Left lung (tissue), 10 donors: ENCODE data around the gene CASK. TPM values are rescaled to one million over a fixed set of nuclear protein-coding genes. Genes with fewer than 3 reads are reported as not detected.
"Not testable (repeated sequence)": the region's sequence is repeated elsewhere in the genome, so short reads cannot be mapped to it uniquely, and the experiment has no call there.

Source experiments
- ATAC-seq: fragments of 200-7000 bp; cut with Tn5 transposase; one replicate; pipeline ENCODE4 v1.9.1; 2020; ENCODE audit warnings: moderate library complexity
- DNase-seq, 4 donors: peaks; one replicate each; pipeline ENCODE4 v3.0.0-alpha.2; 2013 to 2020
- H3K27ac ChIP-seq, 2 donors: fragments of 200-600 bp; sonication (generic) in 1 of 2; one replicate each; pipeline versions ENCODE4 v1.5.0 to v1.8.0; 2020 to 2021
- H3K27me3 ChIP-seq, 2 donors: fragments of 200-600 bp; sonication (generic) in 1 of 2; one replicate each; pipeline versions ENCODE4 v1.5.0 to v1.8.0; 2020 to 2021
- H3K36me3 ChIP-seq, 2 donors: fragments of 200-600 bp; sonication (generic) in 1 of 2; one replicate each; pipeline versions ENCODE4 v1.5.0 to v1.8.0; 2020 to 2021
- H3K4me1 ChIP-seq, 2 donors: fragments of 200-600 bp; one replicate each; pipeline ENCODE4 v1.8.0; 2021
- H3K4me3 ChIP-seq, 2 donors: fragments of 200-600 bp; sonication (generic) in 1 of 2; one replicate each; pipeline versions ENCODE4 v1.5.0 to v1.8.0; 2020 to 2021; ENCODE audit warnings: mild to moderate bottlenecking in 1 of 2
- H3K9me3 ChIP-seq, 2 donors: fragments of 200-600 bp; sonication (generic) in 1 of 2; one replicate each; pipeline versions ENCODE4 v1.5.0 to v1.8.0; 2020 to 2021
- CTCF ChIP-seq, 2 donors: fragments of 200-600 bp; sonication (generic) in 1 of 2; IDR thresholded peaks; one replicate each; pipeline versions ENCODE4 v1.5.0 to v1.8.0; 2021; ENCODE audit warnings: antibody characterized with exemption in 2 of 2
- intact Hi-C, 2 donors: fragments of 100-400 bp; cut with DNase I; formaldehyde crosslinking; loops; one replicate each; pipeline versions ENCODE4 v1.11.2 to v1.14.2; 2022
- polyA plus RNA-seq, 6 donors: library from polyadenylated mRNA; unstranded; fragments of 120-200 nt; gene quantifications; one replicate each; pipeline ENCODE4 v1.2.1, GENCODE V29; 2013; ENCODE audit not compliant: insufficient read length in 6 of 6
- total RNA-seq, 2 donors: library from RNA; stranded (reverse); fragmentation: NEBNext Ultra II Directional; extraction: Animal tissue kit (Norgen Biotek cat#: 25700); gene quantifications; one replicate each; pipeline ENCODE4 v1.2.1, GENCODE V29; 2021
- donor health status: DM: no; HTN: yes; CAD: no.
- donor health status: DM: no; HTN: no; CAD: no.

CASK gene
- total and polyA plus RNA-seq, 8 donors, result 48.2 to 70.7 (median 56.9) TPM

GRCh38 chrX:41684138-41684537 is 239.2 kb downstream of the CASK start:
- intact Hi-C loops, result no loop called here
- Histone ChIP-seq H3K27ac (no peak overlapping the region), H3K4me3 (no peak overlapping the region), H3K9me3 (no peaks in the 10 kb centered on the region), H3K27me3 (no peaks in the 10 kb centered on the region), H3K36me3 (no peaks in the 10 kb centered on the region), H3K4me1 (no peaks in the 10 kb centered on the region)
- no peak for TF ChIP-seq CTCF (IDR thresholded peaks at IDR 0.05)
- DNase-seq (no peak), ATAC-seq (no peak)

GRCh38 chrX:41677183-41678060 is 245.9 kb downstream of the CASK start:
- Histone ChIP-seq H3K9me3 (no peaks in the 10 kb centered on the region), H3K4me1 (no peaks in the 10 kb centered on the region), H3K36me3 (no peaks in the 10 kb centered on the region), H3K4me3 (no peak overlapping the region), H3K27ac (peak overlapping the region in 1 of 2 donors; percentile 10), H3K27me3 (no peaks in the 10 kb centered on the region)
- TF ChIP-seq CTCF (IDR thresholded peaks at IDR 0.05), result no peak
- intact Hi-C loops, result no loop called here
- no peak for ATAC-seq
- peak in 2 of 4 donors; percentile 25 to 43 for DNase-seq

GRCh38 chrX:41676361-41676760 is 247.0 kb downstream of the CASK start:
- H3K9me3 ChIP-seq, H3K27me3 ChIP-seq, DNase-seq, H3K4me3 ChIP-seq, ATAC-seq, H3K27ac ChIP-seq, H3K36me3 ChIP-seq, H3K4me1 ChIP-seq, intact Hi-C loops: not testable (repeated sequence)

GRCh38 chrX:41672643-41673042 is 250.7 kb downstream of the CASK start:
- no peak overlapping the region for H3K27ac ChIP-seq
- intact Hi-C loops, result no loop called here
- H3K4me3 ChIP-seq, result no peak overlapping the region
- no peaks in the 10 kb centered on the region for H3K27me3 ChIP-seq
- DNase-seq, result no peak
- H3K36me3 ChIP-seq, result no peaks in the 10 kb centered on the region
- H3K4me1 ChIP-seq, result no peaks in the 10 kb centered on the region
- no peaks in the 10 kb centered on the region for H3K9me3 ChIP-seq
- TF ChIP-seq CTCF (IDR thresholded peaks at IDR 0.05), result no peak
- no peak for ATAC-seq

- Histone ChIP-seq H3K27ac (no peak overlapping the region), H3K27me3 (no peaks in the 10 kb centered on the region), H3K4me1 (no peaks in the 10 kb centered on the region), H3K9me3 (no peaks in the 10 kb centered on the region), H3K4me3 (no peak overlapping the region), H3K36me3 (no peaks in the 10 kb centered on the region)
- no peak for TF ChIP-seq CTCF (IDR thresholded peaks at IDR 0.05)
- DNase-seq, result no peak
- intact Hi-C loops, result no loop called here
- no peak for ATAC-seq
Measured at GRCh38 chrX:41671082-41671481, 252.3 kb downstream of the CASK start.
